NB4 (cell line): Measurements from ENCODE around the gene PIGR.
"Not testable (repeated sequence)": the region's sequence is repeated elsewhere in the genome, so short reads cannot be mapped to it uniquely, and the experiment has no call there.

ENCODE experiments used
- DNase-seq: peaks from one replicate; pipeline ENCODE4 v3.0.0; 2010; ENCODE audit warnings: low read depth
- H3K4me3 ChIP-seq: one replicate; pipeline ENCODE4 v1.5.1; 2011; ENCODE audit warnings: mild to moderate bottlenecking, low read depth, low read length, moderate library complexity
- CTCF ChIP-seq: IDR thresholded peaks from one replicate; pipeline ENCODE4 v1.5.1; 2012; ENCODE audit warnings: low read depth, low read length
- MAX ChIP-seq: IDR thresholded peaks from 2 replicates; pipeline ENCODE4 v1.6.1; 2011; ENCODE audit warnings: low read depth, low read length
- MYC ChIP-seq: IDR thresholded peaks from 2 replicates; pipeline ENCODE4 v1.6.1; 2011; ENCODE audit warnings: low read depth, low read length
- POLR2A ChIP-seq: IDR thresholded peaks from 2 replicates; pipeline ENCODE4 v1.6.1; 2011; ENCODE audit warnings: mild to moderate bottlenecking; ENCODE audit not compliant: insufficient read length; ENCODE audit errors: extremely low read depth

The PIGR gene

GRCh38 chr1:206924592-206925105 lies 21.6 kb downstream of the PIGR start:
- no peak overlapping the region for H3K4me3 ChIP-seq
- no peak for DNase-seq
- TF ChIP-seq MYC = no peak
- TF ChIP-seq MAX = no peak
- no peak for TF ChIP-seq POLR2A
- no peak for TF ChIP-seq CTCF

- not testable (repeated sequence) for DNase-seq
Measured at GRCh38 chr1:206923961-206924557, 22.2 kb downstream of the PIGR start.

GRCh38 chr1:206923009-206923960 lies 23.0 kb downstream of the PIGR start:
- no peak overlapping the region for H3K4me3 ChIP-seq
- no peak for TF ChIP-seq CTCF
- 0 out of 2 replicates have a peak, but pooled peaks have one; percentile 35 for TF ChIP-seq MAX
- peak; percentile 24 for DNase-seq

More at GRCh38 chr1:206923961-206924557, 22.2 kb downstream of the PIGR start:
- not testable (repeated sequence) for H3K4me3 ChIP-seq

GRCh38 chr1:206922524-206922923 lies 23.7 kb downstream of the PIGR start:
- TF ChIP-seq MYC (no peak), MAX (no peak)
- no peak overlapping the region for H3K4me3 ChIP-seq

GRCh38 chr1:206921772-206922265 lies 24.4 kb downstream of the PIGR start, which contains the start of gene FCMR:
Gene FCMR, minus strand, starts transcription at chr1:206921941. Its CDS starts 87 bp downstream, at chr1:206921854.
- H3K4me3 ChIP-seq = no peak within 1 kb of the TSS
- TF ChIP-seq MAX = no peak
- no peak for TF ChIP-seq MYC
- TF ChIP-seq POLR2A = no peak
- no peak for TF ChIP-seq CTCF
- peak; percentile 63 for DNase-seq

More at GRCh38 chr1:206922524-206922923, 23.7 kb downstream of the PIGR start:
- no peak for DNase-seq

GRCh38 chr1:206918076-206918475 lies 28.2 kb downstream of the PIGR start:
- TF ChIP-seq POLR2A (no peak), CTCF (no peak), MYC (no peak), MAX (no peak)
- no peak overlapping the region for H3K4me3 ChIP-seq
- no peak for DNase-seq
